ENCODE results near the gene LAMA5. TPM values are rescaled to one million over a fixed set of nuclear protein-coding genes. Genes with fewer than 3 reads are reported as not detected.

The LAMA5 gene, protein sequence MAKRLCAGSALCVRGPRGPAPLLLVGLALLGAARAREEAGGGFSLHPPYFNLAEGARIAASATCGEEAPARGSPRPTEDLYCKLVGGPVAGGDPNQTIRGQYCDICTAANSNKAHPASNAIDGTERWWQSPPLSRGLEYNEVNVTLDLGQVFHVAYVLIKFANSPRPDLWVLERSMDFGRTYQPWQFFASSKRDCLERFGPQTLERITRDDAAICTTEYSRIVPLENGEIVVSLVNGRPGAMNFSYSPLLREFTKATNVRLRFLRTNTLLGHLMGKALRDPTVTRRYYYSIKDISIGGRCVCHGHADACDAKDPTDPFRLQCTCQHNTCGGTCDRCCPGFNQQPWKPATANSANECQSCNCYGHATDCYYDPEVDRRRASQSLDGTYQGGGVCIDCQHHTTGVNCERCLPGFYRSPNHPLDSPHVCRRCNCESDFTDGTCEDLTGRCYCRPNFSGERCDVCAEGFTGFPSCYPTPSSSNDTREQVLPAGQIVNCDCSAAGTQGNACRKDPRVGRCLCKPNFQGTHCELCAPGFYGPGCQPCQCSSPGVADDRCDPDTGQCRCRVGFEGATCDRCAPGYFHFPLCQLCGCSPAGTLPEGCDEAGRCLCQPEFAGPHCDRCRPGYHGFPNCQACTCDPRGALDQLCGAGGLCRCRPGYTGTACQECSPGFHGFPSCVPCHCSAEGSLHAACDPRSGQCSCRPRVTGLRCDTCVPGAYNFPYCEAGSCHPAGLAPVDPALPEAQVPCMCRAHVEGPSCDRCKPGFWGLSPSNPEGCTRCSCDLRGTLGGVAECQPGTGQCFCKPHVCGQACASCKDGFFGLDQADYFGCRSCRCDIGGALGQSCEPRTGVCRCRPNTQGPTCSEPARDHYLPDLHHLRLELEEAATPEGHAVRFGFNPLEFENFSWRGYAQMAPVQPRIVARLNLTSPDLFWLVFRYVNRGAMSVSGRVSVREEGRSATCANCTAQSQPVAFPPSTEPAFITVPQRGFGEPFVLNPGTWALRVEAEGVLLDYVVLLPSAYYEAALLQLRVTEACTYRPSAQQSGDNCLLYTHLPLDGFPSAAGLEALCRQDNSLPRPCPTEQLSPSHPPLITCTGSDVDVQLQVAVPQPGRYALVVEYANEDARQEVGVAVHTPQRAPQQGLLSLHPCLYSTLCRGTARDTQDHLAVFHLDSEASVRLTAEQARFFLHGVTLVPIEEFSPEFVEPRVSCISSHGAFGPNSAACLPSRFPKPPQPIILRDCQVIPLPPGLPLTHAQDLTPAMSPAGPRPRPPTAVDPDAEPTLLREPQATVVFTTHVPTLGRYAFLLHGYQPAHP (N-terminal part only)
- polyA plus RNA-seq (2013, experiment 1 of 2; ENCODE audit: insufficient read length) = 95.4 TPM
- polyA plus RNA-seq (2013, experiment 2 of 2; ENCODE audit: insufficient read length) = 171 TPM

DNA sequence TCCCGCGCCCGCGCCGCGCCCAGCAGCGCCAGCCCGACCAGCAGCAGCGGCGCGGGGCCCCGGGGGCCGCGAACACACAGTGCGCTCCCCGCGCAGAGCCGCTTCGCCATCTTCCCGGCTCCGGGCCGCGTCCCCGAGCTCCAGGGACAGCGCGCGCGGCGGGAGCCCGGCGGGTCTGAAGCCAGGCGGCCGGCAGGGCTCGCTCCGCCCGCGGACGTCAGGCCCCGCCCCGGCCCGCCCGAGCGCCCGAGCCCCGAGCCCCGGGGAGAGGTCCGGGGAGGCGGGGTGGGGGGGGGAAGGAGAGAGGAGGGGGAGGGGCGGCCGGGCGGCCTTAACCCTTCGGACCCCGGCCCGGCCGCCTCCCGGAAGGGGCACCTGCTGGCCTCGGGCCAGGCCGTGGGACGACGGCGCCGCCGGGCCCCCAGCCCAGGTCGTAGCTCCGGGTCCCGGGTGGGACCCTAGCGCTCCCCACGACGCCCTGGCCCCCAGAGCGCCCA is at the start of gene LAMA5:
TSS of gene LAMA5 (minus strand) at position 177 of the 497 bp plus-strand sequence. CDS start at position 110, 67 bp downstream.
- DNase-seq = peak; percentile 40

DNA sequence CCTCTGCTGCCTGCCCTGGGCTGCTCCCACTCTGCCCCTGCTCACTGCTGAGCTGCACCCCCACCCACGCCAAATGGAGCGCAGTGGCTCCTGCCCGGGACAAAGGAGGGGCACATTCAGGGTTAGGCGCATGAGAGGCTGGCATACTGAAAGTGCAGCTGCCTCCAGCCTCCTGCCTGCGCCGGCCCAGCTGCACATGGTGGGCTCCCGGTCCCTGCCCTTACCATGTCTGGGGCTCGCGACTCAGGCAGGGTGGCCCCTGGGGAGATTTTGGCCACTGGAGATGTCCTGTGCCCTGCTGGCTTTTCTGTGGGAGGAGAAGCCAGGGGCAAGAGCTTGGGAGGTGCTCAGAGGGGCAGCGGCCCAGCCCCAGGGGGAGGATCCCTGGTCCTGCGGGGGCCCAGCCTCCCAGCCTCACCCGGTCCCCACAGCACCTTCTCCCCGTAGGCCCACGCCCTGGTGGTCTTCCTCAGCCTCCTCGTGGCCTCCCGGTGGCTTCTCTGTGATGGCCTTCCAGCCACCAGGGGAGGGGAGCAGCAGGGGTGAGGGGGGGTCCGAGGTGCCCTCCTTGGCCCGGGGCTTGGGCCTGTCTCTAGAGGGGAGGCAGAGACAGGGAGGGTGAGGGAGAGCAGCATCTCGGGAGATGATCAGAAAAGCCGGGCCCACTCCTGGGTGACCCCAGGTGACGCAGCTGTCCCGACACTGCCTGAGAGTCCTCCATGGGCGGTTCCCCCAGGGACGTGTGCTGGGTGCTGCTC is 48.4 kb upstream of the LAMA5 start:
- DNase-seq = no peak

DNA sequence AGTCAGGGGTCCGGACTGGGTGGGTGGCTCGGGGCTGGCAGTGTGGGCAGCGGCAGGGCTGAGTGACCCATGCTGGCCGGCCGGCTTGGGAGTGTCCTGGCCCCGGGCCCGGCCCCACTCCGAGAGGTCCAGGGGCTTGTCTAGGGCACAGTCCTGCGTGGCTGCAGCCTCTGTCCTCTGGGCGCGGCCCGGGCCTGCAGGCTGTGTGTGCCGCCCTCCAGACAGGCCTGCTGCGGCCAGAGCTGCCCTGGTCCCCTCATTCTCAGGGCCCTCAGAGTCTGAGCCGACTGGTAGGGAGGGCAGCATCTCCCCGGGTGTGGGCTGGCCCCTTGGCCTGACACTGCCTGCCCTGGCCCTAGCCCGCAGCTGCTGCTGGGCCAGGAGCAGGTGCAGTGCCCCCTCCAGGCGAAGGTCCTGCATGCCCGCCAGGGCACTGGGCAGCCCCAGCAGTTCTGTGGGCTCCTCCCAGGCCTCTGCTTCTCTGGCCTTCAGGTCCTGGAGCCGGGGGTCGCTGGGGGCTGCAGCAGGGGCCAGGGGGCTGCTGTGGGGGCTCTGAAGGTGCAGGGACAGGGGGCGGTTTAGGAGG is 46.9 kb upstream of the LAMA5 start:
- no peak for DNase-seq

DNA sequence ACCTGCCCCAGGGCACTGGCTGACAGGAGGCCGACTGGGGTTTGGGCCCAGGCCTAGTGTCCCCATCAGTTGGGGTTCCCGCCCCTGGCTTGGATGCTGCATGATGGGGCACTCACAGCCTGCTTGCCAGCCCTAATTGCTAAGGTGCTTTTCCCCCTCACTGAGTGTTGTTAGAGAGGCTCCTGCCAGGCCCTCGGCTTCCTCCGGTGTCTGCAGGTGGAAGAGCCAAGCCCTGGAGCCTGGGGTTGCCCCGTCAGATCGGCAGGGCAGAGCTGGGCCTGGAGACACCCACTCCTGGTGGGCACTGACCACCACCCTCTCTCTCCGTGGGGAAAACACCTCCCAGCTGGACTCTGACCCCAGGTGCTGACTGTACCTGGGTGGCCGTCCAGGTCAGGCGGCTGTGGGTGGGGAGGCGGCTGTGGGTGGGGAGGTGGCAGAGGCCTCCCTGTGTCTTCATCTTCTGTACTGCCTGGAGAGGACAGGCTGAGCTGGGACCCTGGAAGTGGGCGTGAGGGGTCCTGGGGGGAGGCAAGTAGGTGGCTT is 46.0 kb upstream of the LAMA5 start:
- no peak for DNase-seq

DNA sequence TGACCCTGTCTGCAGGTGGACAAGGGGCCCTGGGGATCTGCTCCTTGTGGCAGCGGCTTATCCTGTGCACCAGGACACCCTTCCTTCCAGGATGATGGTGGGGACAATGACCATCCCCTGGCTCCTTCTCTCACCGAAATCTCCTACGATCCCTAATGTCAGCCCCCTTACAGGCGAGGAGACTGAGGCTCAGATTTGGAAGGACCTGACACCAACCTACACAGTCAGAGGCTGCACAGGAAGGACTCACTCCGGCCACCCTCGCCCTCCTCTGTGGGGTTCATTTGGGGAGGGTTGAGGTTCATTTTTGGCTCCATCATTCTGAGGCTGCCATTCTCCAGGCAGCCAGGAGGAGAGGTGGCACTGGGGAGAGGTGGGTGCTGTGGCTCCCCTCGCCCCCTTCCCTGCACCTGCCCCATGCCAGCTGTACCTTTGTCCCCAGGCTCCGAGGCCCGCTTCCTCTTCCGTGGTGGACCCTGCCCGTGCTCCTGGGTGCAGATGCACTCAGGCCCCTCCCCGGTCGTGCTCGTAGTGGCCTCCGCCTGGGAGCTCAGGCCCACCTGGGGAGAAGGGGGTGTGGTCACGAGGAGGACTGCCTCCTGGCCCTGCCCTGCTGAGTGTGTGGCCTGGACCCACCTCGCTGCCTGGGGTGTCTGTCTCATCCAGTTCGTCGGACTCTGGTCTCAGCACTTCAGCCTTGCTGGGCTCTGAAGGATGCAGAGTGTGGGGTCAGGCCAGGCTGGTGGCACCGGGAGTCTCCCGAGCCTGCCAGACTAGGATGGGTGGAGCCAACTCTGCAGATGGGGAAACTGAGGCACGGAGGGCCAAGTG is 45.3 kb upstream of the LAMA5 start:
- no peak for DNase-seq

DNA sequence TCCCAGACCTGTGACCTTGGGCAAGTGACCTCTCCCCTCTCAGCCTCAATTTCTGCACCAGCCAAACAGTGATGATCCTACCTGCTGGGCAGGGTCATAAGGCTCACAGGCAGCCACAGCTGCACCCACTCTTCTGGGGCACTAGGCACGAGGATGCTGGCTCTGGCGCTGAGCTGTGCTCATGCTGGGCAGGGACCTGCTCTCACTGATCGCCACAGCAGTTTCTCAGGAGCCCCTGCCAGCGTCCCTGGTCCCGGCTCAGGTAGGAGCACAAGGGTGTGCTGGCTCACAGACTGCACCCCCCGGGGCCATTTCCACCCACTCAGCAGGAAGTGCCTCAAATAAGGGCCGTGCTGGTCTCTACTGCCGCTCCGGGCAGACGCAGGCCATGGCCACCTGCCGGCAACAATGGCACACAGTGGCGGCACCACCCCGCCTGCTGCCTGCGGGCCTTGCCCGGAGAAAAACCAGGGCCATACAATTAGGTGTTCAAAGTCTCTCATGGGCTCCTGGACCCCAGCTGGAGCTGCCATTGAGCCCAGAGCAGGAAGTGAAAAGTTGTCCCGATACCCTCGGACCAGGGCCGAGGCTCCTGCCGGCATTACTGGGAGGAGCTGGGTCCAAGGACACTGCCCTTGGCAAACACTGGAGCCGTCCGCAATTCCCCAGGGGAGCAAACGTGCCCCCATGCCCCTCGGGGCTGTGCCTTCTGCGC is 44.5 kb upstream of the LAMA5 start:
- DNase-seq = no peak

DNA sequence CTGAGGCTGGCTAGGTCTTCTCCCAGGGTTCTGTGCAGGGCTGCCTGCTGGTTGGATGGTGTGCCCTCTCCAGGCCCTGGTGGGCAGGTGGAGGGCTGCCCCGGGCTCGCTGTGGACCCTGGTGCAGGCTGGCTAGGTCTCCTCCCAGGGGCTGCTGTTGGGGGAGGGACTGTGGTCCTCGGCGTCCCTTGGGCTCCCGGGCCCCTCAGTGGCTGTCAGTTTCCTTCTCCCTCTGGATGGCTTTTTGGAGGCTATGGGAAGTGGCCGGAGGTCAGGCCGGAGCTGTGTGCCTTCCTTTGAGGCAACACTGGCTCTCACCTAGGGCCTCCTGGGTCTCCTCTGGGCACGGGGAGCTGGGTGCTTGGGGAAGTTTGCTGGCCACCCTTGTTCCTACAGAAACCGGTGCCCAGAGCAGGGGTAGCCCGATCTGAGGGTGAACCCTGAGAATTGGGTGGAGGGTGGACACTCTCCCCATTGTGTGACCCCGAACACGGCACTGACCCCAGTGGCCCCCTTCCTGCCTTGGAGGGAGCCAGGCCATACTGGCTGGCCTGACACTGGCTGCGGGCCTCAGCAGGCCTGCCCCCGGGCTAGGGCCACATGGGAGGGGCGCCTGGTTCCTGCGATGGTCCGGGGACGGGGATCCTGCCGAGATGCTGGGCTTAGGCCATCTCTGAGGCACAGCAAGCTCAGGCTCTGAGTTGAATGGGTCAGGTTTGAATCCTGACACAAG is 43.8 kb upstream of the LAMA5 start:
- no peak for DNase-seq

DNA sequence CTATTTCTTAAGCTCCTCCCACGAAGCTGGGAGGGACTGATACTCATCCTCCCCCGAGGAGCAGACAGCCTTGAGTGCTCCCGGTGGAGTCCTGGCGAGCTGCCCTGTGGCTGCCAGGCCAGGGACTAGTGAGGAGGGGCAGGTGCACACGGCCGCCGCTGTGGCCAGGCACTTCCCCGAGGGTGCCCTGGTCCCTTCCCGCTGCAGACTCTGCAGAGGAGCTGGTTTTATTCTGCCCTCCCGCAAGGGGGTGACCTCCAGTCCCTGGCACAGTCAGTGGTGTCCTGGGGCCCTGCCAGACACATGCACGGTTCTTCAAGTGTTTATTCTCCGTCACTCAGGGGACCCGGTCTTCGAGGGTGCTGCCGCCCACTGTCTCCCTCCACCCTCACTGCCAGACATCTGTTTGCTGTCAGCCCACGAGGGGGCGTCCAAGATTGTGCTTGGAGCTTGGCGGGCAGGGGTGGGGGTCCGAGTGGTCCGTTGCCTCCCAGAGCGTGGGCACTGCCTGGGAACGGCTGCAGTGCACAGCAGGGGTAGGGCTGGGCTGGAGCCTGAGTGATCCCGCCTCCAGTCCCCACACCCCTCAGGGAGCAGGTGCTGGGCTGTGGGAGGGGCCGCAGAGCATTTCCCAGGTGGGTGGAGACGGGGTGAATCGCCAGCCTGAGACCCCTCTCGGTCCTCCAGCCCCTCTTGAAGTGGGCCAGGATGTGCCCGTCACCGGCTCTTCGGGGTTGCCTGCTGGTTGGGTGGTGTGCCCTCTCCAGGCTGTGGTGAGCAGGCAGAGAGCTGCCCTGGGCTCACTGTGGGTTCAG is 43.0 kb upstream of the LAMA5 start:
- peak; percentile 13 for DNase-seq

DNA sequence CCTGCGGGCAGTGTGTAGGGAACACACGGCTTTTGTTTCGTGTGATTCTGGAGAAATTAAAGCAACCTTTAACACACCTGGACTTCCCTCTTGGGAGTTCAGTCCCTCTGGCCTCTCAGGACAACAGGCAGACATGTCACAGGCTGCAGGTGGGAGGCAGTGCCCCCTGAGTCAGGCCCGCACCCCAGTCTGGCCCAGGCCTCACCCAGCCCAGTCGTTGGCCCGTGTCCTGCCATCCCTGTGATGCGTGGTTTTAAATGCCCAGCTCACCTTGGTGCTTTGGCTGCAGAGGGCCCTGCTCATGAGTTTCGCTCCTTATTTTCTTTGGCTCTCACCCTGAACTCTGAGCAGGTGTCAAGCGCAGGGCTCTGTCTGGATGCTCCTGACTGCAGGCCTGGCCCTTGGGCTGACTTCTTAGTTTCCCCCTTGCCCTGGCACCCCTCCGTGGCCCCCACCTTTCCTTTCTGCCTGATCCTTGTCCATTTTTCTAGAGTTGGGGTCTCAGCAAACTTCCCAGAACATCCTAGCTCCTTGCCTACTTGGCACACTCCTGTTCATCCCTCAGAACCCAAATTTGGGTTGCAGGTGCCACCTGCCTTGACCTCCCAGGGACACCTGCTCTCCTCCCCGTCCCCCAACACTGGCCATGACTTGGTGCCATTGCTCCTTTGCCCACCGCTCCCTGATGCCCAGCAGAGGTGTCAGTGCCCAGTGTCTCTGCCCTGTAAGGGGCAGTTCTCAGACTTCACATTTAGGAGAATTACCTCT is 42.2 kb upstream of the LAMA5 start:
- DNase-seq = no peak

DNA sequence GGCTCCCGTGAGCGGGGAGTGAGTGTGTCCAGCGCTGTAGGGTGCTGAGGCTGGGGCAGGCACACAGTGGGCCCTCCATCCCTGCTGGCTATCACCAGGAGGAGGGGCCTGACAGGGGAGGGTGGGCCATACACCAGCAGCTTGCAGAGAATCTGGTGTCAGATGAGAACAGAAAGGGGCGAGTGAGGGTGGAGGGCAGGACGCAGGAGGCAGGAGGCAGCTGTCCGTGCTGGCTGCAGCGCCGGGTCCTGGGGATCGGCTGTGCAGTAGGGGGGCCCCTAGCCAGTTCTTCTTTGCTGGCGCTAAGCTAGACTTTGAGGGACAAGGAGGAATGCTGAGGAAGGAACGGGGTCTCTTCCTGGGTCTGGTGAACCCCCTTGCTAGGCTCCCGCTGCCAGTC is 41.5 kb upstream of the LAMA5 start:
- no peak for DNase-seq

DNA sequence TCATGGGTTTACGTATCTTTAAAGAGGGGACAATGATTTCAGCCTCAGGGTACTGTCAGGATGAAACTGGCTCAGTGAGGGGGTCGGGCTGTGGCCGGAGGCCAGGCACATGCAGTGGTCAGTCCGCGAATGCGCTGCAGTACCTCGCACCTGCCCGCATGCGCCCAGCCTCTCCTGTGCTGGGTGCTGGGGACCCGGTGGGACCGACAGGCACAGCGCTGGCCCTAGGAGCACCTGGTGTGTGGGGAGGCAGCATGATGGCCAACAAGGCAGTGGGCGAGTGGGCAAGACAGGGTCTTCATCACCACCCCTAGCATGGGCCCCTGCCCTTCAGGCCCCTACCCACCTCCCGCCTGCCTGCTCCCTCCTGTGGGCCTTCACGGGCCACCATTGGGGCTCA is 40.9 kb upstream of the LAMA5 start:
- DNase-seq = no peak

DNA sequence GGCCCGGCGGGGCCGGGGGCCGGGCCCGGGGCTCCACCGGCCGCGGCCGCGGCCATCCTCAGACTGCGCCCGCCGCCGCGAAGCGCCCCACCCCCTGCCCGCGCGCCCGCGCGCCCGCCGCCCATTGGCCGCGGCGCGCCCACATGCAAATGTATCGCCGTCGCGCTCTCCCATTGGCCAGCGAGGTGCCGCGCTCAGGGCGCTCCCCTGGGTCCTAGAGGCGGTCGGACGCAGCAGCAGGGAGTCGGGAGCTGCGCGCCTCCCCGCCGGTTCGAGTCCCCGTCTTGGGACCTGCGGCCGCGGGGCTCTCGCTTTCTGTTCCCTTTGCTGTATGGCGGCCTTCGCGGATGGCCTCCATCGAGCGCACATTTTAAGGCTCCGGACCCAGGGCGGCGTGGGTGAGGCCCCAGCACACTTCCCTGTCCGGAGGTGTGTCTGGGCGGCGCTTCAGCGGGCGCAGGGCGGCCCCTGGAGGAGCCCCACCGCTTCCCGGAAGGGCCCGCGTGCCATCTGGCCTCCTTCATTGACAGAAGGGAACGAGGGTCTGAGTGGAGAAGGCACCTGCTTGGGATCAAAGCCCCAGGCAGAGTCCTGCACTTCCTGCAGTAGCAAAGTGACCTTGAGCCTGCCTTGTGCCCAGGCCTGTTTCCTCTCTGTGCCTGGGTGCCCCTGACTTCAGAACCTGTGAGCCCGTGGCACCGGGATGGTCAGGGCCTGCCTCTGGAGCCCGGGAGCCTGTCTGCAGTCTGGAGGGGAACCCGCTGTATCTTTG is 40.3 kb upstream of the LAMA5 start, which contains the start of gene CABLES2:
TSS of gene CABLES2 (minus strand) at position 65 of the 772 bp plus-strand sequence. CDS start at position 56, 9 bp downstream.
- peak; percentile 94 for DNase-seq

DNA sequence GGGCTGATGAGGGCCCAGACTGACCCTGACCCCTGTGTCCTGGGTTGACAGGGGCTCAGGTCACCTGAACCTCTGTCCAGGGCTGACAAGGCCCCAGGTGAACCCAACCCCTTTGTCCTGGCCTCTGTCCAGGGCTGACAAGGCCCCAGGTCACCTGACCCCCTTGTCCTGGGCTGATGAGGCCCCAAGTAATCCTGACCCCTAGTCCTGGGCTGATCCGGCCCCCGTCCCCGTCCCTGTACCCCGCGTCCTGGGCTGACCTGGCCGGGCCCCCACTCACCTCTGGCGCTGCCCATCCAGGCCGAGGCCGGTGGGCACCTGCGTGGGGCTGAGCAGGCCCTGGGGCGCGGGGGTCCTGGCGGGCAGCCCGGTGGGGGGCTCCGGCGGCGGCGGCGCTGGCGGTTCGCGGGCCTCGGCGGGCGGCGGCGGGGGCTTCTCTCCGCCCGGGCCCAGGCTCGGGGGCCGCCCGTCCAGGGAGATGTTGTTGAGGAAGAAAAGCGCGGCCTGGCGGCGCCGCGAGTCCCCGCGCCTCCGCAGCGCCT is 39.6 kb upstream of the LAMA5 start:
- DNase-seq = no peak

DNA sequence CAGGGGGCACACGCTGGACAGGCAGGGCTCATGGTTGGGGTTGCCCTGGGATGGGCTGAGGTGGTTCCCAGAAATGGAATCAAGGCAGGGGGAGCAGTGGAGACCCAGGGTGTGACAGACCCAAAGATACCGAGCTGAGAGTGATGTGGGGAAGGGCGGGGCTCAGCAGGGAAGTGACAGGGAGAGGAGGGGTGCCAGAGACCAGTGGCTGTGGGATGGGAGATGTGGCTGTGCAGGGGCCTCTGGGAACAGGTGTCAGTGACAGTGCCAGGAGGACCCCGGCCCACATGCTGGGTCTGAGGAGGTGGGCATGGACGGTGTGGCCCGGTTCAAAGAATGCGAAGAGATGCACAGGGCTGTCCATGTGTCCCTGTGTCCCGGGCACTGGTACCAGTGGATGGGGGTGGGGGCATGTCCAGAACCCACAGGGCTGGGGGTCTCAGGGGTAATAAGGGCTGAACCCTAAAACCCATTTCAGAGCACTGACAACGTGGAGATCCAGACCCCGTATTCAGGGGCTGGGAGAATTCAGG is 38.9 kb upstream of the LAMA5 start:
- DNase-seq = no peak

Data from fibroblast of skin of back (primary cell).